Measurements from ENCODE around the gene TMEM201. TPM values are rescaled to one million over a fixed set of nuclear protein-coding genes. Genes with fewer than 3 reads are reported as not detected.

TMEM201 gene
- total RNA-seq, 1 experiment from 2014 or later, result 30.4 TPM

- H3K27me3 Mint-ChIP-seq (ENCODE audit: low read depth), result no peaks in the 10 kb centered on the region
- DNase-seq (ENCODE audit: low spot score) (no peak), ATAC-seq (no peak)
- H3K27ac Mint-ChIP-seq, result no peak overlapping the region
- H3K9me3 Mint-ChIP-seq, result peaks cover 20% of the 10 kb centered on the region
- POLR2A ChIA-PET, result no interaction called here
- CTCF ChIA-PET, result interaction anchor here (1.0 to 1.2 kb wide), 2 partner anchors 19 to 68 kb away, joined by 3 to 4 read pairs; no protein-coding TSS in a partner anchor
- no peak for TF ChIP-seq AFF4 (CRISPR knock-in tag; IDR thresholded peaks at IDR 0.05; ENCODE audit: borderline replicate concordance)
- no peak for TF ChIP-seq FOXP1 (CRISPR knock-in tag; IDR thresholded peaks at IDR 0.05; ENCODE audit: borderline replicate concordance)
- no peak for TF ChIP-seq OVOL2 (CRISPR knock-in tag; IDR thresholded peaks at IDR 0.05; ENCODE audit: borderline replicate concordance)
- no peak for TF ChIP-seq CBFB (CRISPR knock-in tag; IDR thresholded peaks at IDR 0.05; ENCODE audit: low read depth)
- TF ChIP-seq ZNF317 (CRISPR knock-in tag; IDR thresholded peaks at IDR 0.05; ENCODE audit: borderline replicate concordance, low read depth), result no peak
- TF ChIP-seq ETV6 (CRISPR knock-in tag; IDR thresholded peaks at IDR 0.05), result no peak
- no peak for TF ChIP-seq ZNF671 (CRISPR knock-in tag; IDR thresholded peaks at IDR 0.05)
- no peak for TF ChIP-seq ZMAT4 (CRISPR knock-in tag; IDR thresholded peaks at IDR 0.05)
- no peak for TF ChIP-seq NFATC4 (CRISPR knock-in tag; IDR thresholded peaks at IDR 0.05)
- no peak for TF ChIP-seq FOXJ3 (CRISPR knock-in tag; IDR thresholded peaks at IDR 0.05; ENCODE audit: borderline replicate concordance)
- no peak for TF ChIP-seq CREB1 (CRISPR knock-in tag; IDR thresholded peaks at IDR 0.05)
- TF ChIP-seq NFYB (CRISPR knock-in tag; conservative IDR thresholded peaks at IDR 0.05; ENCODE audit: low read depth), result no peak
- TF ChIP-seq FOXP4 (CRISPR knock-in tag; IDR thresholded peaks at IDR 0.05), result no peak
- no peak for TF ChIP-seq AR (CRISPR knock-in tag; IDR thresholded peaks at IDR 0.05)
- no peak overlapping the region for H3K4me3 Mint-ChIP-seq
- H3K36me3 Mint-ChIP-seq, result no peaks in the 10 kb centered on the region
- no peaks in the 10 kb centered on the region for H3K4me1 Mint-ChIP-seq
Measured at GRCh38 chr1:9634582-9634981, 45.9 kb downstream of the TMEM201 start.

- Mint-ChIP-seq H3K4me1 (no peaks in the 10 kb centered on the region), H3K27me3 (ENCODE audit: low read depth) (no peaks in the 10 kb centered on the region), H3K36me3 (no peaks in the 10 kb centered on the region), H3K9me3 (peaks cover 20% of the 10 kb centered on the region), H3K4me3 (no peak overlapping the region), H3K27ac (no peak overlapping the region; the same call in 1 of the 2 replicates)
- ChIA-PET POLR2A (interaction anchor here (0.6 kb wide), 1 partner anchor 328 kb away, joined by 5 read pairs; no protein-coding TSS in a partner anchor), CTCF (interaction anchor here (1.0 to 1.1 kb wide), 2 partner anchors 11 to 82 kb away, joined by 3 read pairs; no protein-coding TSS in a partner anchor)
- no peak for DNase-seq (ENCODE audit: low spot score)
- no peak for ATAC-seq
- no peak for TF ChIP-seq E2F4 (CRISPR knock-in tag; IDR thresholded peaks at IDR 0.05; ENCODE audit: borderline replicate concordance, low read depth)
- TF ChIP-seq KAT7 (CRISPR knock-in tag; IDR thresholded peaks at IDR 0.05; ENCODE audit: borderline replicate concordance), result no peak
- TF ChIP-seq IRF2 (CRISPR knock-in tag; IDR thresholded peaks at IDR 0.05; ENCODE audit: borderline replicate concordance, low read depth), result no peak
- TF ChIP-seq ZNF263 (CRISPR knock-in tag; IDR thresholded peaks at IDR 0.05; ENCODE audit: low read depth), result no peak
- TF ChIP-seq ATF3 (CRISPR knock-in tag; conservative IDR thresholded peaks at IDR 0.05), result no peak
Measured at GRCh38 chr1:9639227-9639626, 50.5 kb downstream of the TMEM201 start.

Measured in WTC11 (cell line).